Activated CD8-positive, alpha-beta T cell treated with anti-CD3 and anti-CD28 coated beads, Interleukin-2, amount 10 ng/mL, durations not matched to agents 7 days and 5 days (primary cell): ENCODE results near the gene OR51V1. TPM values are rescaled to one million over a fixed set of nuclear protein-coding genes. Genes with fewer than 3 reads are reported as not detected.

Experiments
- ATAC-seq: fragments of 150-1000 bp; cut with Tn5 transposase; one replicate; pipeline ENCODE4 v1.10.0; 2021; ENCODE audit warnings: moderate library complexity
- CTCF ChIA-PET: fragments of 350-600 bp; sonication (Branson Sonifier 250); formaldehyde crosslinking; loops from one replicate; lab custom pipeline; 2021; ENCODE audit warnings: antibody characterized with exemption; lab: Charles Lee
- POLR2A ChIA-PET: fragments of 350-600 bp; sonication (Branson Sonifier 250); formaldehyde crosslinking; loops from one replicate; lab custom pipeline; 2021; ENCODE audit warnings: antibody characterized with exemption; lab: Charles Lee
- DNase-seq: peaks from one replicate; pipeline ENCODE4 v3.0.0-alpha.2; 2020
- H3K27ac Mint-ChIP-seq: one replicate; pipeline ENCODE4 v1.8.0; 2021; ENCODE audit warnings: mild to moderate bottlenecking, mixed read lengths
- H3K27me3 Mint-ChIP-seq: one replicate; pipeline ENCODE4 v1.8.0; 2021; ENCODE audit warnings: low read depth, mixed read lengths
- H3K36me3 Mint-ChIP-seq: one replicate; pipeline ENCODE4 v1.8.0; 2021; ENCODE audit warnings: low read depth, mixed read lengths
- H3K4me1 Mint-ChIP-seq: one replicate; pipeline ENCODE4 v1.8.0; 2021; ENCODE audit warnings: low read depth, mixed read lengths
- H3K4me3 Mint-ChIP-seq: one replicate; pipeline ENCODE4 v1.8.0; 2021; ENCODE audit warnings: mild to moderate bottlenecking, mixed read lengths
- H3K9me3 Mint-ChIP-seq: one replicate; pipeline ENCODE4 v1.8.0; 2022; ENCODE audit warnings: mixed read lengths; ENCODE audit not compliant: insufficient read depth
- total RNA-seq, 2 experiments: library from RNA; stranded (reverse); gene quantifications; one replicate each; pipeline ENCODE4 v1.2.3, GENCODE V29; 2021

The OR51V1 gene
- total RNA-seq, 2 experiments from 2014 or later: not detected

GRCh38 chr11:5229356-5229755, 28.9 kb upstream of the OR51V1 start:
- H3K36me3 Mint-ChIP-seq: no peaks in the 10 kb centered on the region
- ATAC-seq: no peak

GRCh38 chr11:5228124-5228523, 27.6 kb upstream of the OR51V1 start:
- H3K4me1 Mint-ChIP-seq: no peaks in the 10 kb centered on the region
- H3K4me3 Mint-ChIP-seq: no peak overlapping the region
- H3K9me3 Mint-ChIP-seq: no peaks in the 10 kb centered on the region
- no peak overlapping the region for H3K27ac Mint-ChIP-seq
- no peaks in the 10 kb centered on the region for H3K27me3 Mint-ChIP-seq
- CTCF ChIA-PET: no interaction called here
- DNase-seq (no peak), ATAC-seq (no peak)
- H3K36me3 Mint-ChIP-seq: no peaks in the 10 kb centered on the region
- POLR2A ChIA-PET: no interaction called here

More at GRCh38 chr11:5229356-5229755, 28.9 kb upstream of the OR51V1 start:
- no peak for DNase-seq
- Mint-ChIP-seq H3K27me3 (no peaks in the 10 kb centered on the region), H3K27ac (no peak overlapping the region), H3K4me1 (peaks cover 5% of the 10 kb centered on the region), H3K9me3 (no peaks in the 10 kb centered on the region), H3K4me3 (no peak overlapping the region)
- CTCF ChIA-PET: no interaction called here
- POLR2A ChIA-PET: no interaction called here

GRCh38 chr11:5227681-5228080, 27.2 kb upstream of the OR51V1 start:
- H3K4me3 Mint-ChIP-seq: no peak overlapping the region
- ChIA-PET CTCF (no interaction called here), POLR2A (no interaction called here)
- no peak overlapping the region for H3K27ac Mint-ChIP-seq
- H3K27me3 Mint-ChIP-seq: no peaks in the 10 kb centered on the region
- no peak for ATAC-seq
- no peaks in the 10 kb centered on the region for H3K4me1 Mint-ChIP-seq
- no peaks in the 10 kb centered on the region for H3K36me3 Mint-ChIP-seq
- H3K9me3 Mint-ChIP-seq: no peaks in the 10 kb centered on the region
- DNase-seq: no peak

- ChIA-PET POLR2A (no interaction called here), CTCF (no interaction called here)
- DNase-seq (no peak), ATAC-seq (no peak)
- Mint-ChIP-seq H3K9me3 (no peaks in the 10 kb centered on the region), H3K36me3 (no peaks in the 10 kb centered on the region), H3K4me1 (no peaks in the 10 kb centered on the region), H3K27me3 (no peaks in the 10 kb centered on the region), H3K27ac (no peak within 1 kb of the TSS), H3K4me3 (no peak within 1 kb of the TSS)
These were observed 26.3 kb upstream of the OR51V1 start, which contains the start of gene HBB for GRCh38 chr11:5226732-5227310. HBB (minus strand) TSS chr11:5227071; CDS start chr11:5227021, 50 bp downstream.

GRCh38 chr11:5225480-5225871, 25.0 kb upstream of the OR51V1 start:
- ATAC-seq: no peak
- no peak overlapping the region for H3K4me3 Mint-ChIP-seq
- no peaks in the 10 kb centered on the region for H3K9me3 Mint-ChIP-seq
- H3K36me3 Mint-ChIP-seq: no peaks in the 10 kb centered on the region
- H3K27me3 Mint-ChIP-seq: no peaks in the 10 kb centered on the region
- POLR2A ChIA-PET: no interaction called here
- CTCF ChIA-PET: no interaction called here
- DNase-seq: no peak
- no peaks in the 10 kb centered on the region for H3K4me1 Mint-ChIP-seq
- no peak overlapping the region for H3K27ac Mint-ChIP-seq

GRCh38 chr11:5224538-5225479, 24.3 kb upstream of the OR51V1 start:
- H3K9me3 Mint-ChIP-seq: no peaks in the 10 kb centered on the region
- no peaks in the 10 kb centered on the region for H3K36me3 Mint-ChIP-seq
- no peaks in the 10 kb centered on the region for H3K27me3 Mint-ChIP-seq
- ATAC-seq (no peak), DNase-seq (no peak)
- H3K4me1 Mint-ChIP-seq: no peaks in the 10 kb centered on the region
- ChIA-PET CTCF (no interaction called here), POLR2A (no interaction called here)
- no peak overlapping the region for H3K27ac Mint-ChIP-seq
- H3K4me3 Mint-ChIP-seq: no peak overlapping the region

- Mint-ChIP-seq H3K36me3 (no peaks in the 10 kb centered on the region), H3K4me1 (no peaks in the 10 kb centered on the region), H3K4me3 (no peak overlapping the region), H3K27ac (no peak overlapping the region), H3K27me3 (no peaks in the 10 kb centered on the region), H3K9me3 (no peaks in the 10 kb centered on the region)
- DNase-seq (no peak), ATAC-seq (no peak)
- ChIA-PET POLR2A (no interaction called here), CTCF (no interaction called here)
These were observed 23.2 kb upstream of the OR51V1 start for GRCh38 chr11:5223686-5224085.

- POLR2A ChIA-PET: no interaction called here
- H3K36me3 Mint-ChIP-seq: no peaks in the 10 kb centered on the region
- no peaks in the 10 kb centered on the region for H3K9me3 Mint-ChIP-seq
- H3K4me3 Mint-ChIP-seq: no peak overlapping the region
- no peak for ATAC-seq
- DNase-seq: no peak
- no peaks in the 10 kb centered on the region for H3K4me1 Mint-ChIP-seq
- no peaks in the 10 kb centered on the region for H3K27me3 Mint-ChIP-seq
- no peak overlapping the region for H3K27ac Mint-ChIP-seq
- CTCF ChIA-PET: no interaction called here
These were observed 22.7 kb upstream of the OR51V1 start for GRCh38 chr11:5223146-5223545.

GRCh38 chr11:5210376-5210885, 9.9 kb upstream of the OR51V1 start:
- POLR2A ChIA-PET: no interaction called here
- CTCF ChIA-PET: no interaction called here
- no peaks in the 10 kb centered on the region for H3K9me3 Mint-ChIP-seq
- H3K4me1 Mint-ChIP-seq: no peaks in the 10 kb centered on the region
- no peak overlapping the region for H3K4me3 Mint-ChIP-seq
- no peaks in the 10 kb centered on the region for H3K27me3 Mint-ChIP-seq
- DNase-seq: no peak
- no peaks in the 10 kb centered on the region for H3K36me3 Mint-ChIP-seq
- no peak overlapping the region for H3K27ac Mint-ChIP-seq
- no peak for ATAC-seq

GRCh38 chr11:5204787-5205186, 4.3 kb upstream of the OR51V1 start:
- no peak for DNase-seq
- POLR2A ChIA-PET: no interaction called here
- no peak for ATAC-seq
- Mint-ChIP-seq H3K27me3 (no peaks in the 10 kb centered on the region), H3K9me3 (no peaks in the 10 kb centered on the region), H3K4me1 (no peaks in the 10 kb centered on the region), H3K27ac (no peak overlapping the region), H3K36me3 (no peaks in the 10 kb centered on the region), H3K4me3 (no peak overlapping the region)
- CTCF ChIA-PET: no interaction called here

GRCh38 chr11:5203366-5203765, 2.9 kb upstream of the OR51V1 start:
- ATAC-seq (no peak), DNase-seq (no peak)
- Mint-ChIP-seq H3K4me1 (no peaks in the 10 kb centered on the region), H3K4me3 (no peak overlapping the region), H3K9me3 (no peaks in the 10 kb centered on the region), H3K27me3 (no peaks in the 10 kb centered on the region), H3K36me3 (no peaks in the 10 kb centered on the region), H3K27ac (no peak overlapping the region)
- ChIA-PET CTCF (no interaction called here), POLR2A (no interaction called here)

GRCh38 chr11:5198285-5198684, 2.2 kb downstream of the OR51V1 start:
- POLR2A ChIA-PET: no interaction called here
- DNase-seq (no peak), ATAC-seq (no peak)
- no peak overlapping the region for H3K27ac Mint-ChIP-seq
- no peaks in the 10 kb centered on the region for H3K36me3 Mint-ChIP-seq
- no peaks in the 10 kb centered on the region for H3K27me3 Mint-ChIP-seq
- H3K9me3 Mint-ChIP-seq: no peaks in the 10 kb centered on the region
- no peaks in the 10 kb centered on the region for H3K4me1 Mint-ChIP-seq
- no peak overlapping the region for H3K4me3 Mint-ChIP-seq
- CTCF ChIA-PET: no interaction called here
